HG03457 (cell line): ENCODE results near the gene MCCC1.
"Not testable (repeated sequence)": the region's sequence is repeated elsewhere in the genome, so short reads cannot be mapped to it uniquely, and the experiment has no call there.

Experiments used
- ATAC-seq: cut with Tn5 transposase; IDR thresholded peaks from one replicate; pipeline ENCODE4 v1.9.1; 2021; ENCODE audit warnings: moderate number of reproducible peaks; ENCODE audit not compliant: unreplicated experiment

The MCCC1 gene

DNA sequence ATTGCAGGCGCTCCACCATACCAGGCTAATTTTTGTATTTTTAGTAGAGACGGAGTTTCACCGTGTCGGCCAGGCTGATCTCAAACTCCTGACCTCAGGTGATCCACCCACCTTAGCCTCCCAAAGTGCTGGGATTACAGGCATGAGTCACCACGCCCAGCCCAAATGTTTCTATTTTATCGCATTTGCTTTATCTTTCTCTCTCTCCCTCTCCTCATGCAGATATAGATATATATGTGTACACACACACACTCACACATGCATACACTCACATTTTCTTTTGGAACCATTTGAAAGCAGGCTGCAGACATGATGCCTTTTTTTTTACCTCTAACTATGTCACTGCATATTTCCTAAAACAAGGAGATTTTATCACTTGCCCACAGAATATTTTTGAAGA lies 7.3 kb upstream of the MCCC1 start:
- no peak for ATAC-seq

DNA sequence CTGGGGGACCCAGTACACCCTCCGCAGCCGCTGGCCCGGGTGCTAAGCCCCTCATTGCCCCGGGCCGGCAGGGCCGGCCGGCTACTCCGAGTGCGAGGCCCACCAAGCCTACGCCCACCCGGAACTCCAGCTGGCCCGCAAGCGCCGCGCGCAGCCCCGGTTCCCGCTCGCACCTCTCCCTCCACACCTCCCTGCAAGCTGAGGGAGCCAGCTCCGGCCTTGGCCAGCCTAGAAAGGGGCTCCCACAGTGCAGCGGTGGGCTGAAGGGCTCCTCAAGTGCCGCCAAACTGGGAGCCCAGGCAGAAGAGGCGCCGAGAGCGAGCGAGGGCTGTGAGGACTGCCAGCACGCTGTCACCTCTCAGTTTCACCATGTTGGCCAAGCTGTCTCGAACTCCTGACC lies 4.7 kb upstream of the MCCC1 start:
- ATAC-seq, result not testable (repeated sequence)

DNA sequence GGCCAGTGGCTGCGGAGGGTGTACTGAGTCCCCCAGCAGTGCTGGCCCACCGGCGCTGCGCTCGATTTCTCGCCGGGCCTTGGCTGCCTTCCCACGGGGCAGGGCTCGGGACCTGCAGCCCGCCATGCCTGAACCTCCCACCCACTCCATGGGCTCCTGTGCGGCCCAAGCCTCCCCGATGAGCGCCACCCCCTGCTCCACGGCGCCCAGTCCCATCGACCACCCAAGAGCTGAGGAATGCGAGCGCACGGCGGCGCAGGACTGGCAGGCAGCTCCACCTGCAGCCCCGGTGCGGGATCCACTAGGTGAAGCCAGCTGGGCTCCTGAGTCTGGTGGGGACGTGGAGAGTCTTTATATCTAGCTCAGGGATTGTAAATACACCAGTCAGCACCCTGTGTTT lies 1.7 kb upstream of the MCCC1 start:
- not testable (repeated sequence) for ATAC-seq

DNA sequence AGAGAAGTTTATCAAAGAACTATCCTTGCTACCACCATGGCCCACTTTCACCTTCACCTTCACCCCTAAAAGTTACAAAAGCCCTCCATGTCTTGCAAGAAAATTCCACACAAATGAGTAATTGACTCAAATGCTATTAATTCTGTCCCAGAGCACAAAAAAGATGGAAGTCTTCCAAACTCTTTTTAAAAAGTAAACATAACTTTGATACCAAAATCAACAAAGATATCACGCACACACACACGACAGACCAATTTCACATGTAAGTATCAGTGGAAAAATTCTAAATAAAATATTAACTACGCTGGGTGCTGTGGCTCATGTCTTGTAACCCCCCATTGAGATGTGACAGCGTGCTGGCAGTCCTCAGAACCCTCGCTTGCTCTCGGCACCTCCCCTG lies 1.1 kb upstream of the MCCC1 start:
- ATAC-seq, result no peak

DNA sequence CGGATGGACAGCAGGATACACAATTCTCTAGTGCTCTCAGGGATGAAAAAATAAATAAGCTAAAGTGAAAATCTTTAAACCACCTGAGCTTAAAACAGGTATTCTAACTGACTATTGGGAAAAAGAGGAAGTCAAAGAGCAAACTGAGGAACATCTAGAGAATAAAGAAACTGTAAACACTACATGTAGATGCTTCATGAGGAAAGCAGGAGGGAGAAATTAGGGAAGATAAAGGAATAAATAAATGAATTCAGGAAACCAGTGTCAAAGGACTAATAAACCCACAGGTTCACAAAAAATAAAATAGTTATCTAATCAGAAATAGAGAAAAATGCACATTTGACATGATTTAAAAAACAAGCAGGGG lies 525 bp upstream of the MCCC1 start:
- ATAC-seq, result no peak

DNA sequence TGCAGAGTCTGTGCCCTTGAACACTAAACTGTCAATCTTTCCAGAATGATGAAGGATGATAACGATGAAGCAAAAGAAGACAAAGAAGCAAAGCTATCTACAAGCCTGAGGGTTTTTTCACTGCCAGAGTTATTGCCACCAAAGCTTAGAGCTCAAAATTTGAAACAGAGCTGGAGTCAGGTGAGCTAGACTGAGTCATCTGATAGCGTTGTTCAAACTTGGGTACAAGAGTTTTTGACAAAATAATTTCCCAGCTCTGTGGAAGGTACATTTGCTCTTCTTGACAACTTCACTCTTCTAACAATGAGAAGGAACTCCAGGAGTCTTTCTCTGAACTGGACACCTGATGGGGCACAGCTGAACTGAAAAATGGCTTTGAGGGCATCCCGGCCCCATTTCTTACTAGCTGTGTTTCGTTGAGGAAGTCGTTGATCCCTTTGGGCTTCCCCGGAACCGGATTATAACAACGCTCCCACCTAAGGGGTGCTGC lies 715 bp downstream of the MCCC1 start:
- ATAC-seq, result no peak

DNA sequence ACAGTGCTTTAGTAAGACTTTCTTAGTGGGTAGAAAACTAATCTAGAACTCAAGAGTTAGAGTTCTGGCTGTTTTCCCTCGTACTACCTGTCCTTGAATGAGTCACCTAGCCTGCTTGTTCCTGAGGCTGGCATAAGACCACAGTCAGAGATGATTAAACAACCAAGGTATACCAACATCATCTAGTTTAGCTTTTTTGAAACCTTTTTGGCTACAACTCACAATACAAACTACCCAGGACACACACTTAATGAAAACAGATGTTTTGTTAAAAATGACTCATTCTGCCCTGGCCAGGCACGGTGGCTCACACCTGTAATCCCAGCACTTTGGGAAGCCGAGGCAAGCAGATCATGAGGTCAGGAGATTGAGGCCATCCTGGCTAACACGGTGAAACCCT lies 4.6 kb downstream of the MCCC1 start:
- ATAC-seq, result no peak

DNA sequence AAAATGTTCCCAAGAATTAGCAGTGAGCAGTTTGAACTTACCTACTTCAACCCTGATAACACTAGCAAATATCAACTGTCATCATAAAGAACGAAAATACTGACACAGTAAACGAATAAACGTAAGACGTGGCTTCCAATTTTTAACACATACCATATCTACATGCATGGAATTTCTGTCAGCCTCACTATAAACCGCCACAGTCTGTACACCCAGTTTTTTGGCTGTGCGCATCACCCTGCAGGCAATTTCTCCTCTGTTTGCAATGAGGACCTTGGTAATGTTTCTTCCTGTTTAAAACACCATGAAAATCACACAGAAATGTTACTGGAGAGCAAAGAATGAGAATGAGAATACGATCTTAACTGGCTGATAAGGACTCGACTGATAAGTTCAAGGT lies 7.0 kb downstream of the MCCC1 start:
- ATAC-seq, result no peak

DNA sequence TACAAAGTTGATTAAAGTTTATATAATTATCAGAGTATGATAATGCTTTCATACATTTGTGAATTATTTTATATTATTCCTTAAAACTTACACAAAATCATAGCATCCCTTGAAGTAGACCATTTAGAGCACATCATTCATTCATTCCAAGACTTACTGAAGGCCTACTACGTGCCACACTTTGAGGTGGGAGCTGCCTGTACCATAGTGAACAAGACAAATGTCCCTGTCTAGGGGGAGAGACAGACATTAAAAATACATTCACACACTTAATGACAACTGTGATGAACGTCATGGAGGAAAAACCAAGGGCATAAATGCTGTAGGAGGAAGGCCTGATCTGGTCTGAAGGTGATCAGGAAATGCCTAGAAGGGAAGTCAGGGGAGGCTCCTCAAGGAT lies 12.1 kb downstream of the MCCC1 start:
- no peak for ATAC-seq

DNA sequence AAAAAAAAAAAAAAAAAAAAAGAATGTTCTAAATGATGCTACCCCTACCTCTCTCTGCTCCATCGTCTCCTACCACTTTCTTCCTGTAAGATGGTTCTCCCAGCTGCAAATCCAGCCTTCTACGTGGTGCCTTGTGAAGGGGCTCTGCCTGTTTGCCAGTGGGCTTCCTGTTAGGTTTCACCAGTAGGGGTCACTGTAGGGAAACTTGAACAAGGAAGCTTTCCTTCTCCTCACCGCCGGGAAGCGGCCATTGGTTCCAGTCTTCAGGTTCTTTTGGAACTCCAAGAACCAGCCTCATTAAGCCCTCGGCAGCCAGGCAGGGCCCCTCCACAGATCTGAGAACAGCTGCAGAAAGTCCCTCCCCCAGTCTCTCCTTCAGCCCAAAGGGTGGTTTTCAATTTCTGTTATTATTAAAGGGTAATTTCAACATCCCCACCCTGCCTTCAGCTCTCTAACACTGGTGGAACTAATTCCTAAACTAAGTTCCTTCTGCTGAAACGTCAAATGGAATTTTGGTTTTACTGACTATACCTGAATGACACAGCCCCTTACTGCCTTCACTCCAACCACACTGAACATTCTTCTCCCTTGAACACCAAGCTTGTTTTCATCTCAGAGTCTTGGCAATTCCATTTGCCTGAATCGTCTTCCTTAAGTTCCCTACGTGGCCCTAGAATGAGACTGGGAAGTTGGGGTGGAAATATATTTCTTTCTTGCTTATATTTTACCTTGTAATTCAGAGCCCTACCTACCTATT lies 13.5 kb downstream of the MCCC1 start:
- ATAC-seq, result no peak

DNA sequence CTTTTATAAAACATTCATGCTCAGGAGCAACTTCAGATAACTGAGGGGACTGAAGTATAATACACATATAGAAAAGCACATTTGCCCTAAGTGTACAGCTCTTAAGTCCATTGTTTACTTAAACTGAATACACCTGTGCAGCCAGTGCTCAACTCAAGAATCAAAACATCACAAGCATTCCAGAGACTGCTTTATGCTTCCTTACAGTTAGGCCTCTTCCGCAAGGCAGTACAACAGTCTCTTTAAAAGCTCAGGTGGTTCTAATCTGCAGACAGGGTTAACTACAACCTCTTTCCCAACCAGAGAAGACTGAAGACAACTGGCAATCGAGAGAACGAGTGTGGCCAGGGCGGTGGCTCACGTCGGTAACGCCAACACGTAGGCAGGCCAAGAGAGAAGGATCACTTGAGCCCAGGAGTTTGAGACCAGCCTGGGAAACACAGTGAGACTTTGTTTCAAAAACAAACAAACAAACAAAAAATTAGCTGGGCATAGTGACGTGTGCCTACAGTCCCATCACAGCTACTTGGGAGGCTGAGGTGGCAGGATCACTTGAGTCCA lies 16.9 kb downstream of the MCCC1 start:
- no peak for ATAC-seq

DNA sequence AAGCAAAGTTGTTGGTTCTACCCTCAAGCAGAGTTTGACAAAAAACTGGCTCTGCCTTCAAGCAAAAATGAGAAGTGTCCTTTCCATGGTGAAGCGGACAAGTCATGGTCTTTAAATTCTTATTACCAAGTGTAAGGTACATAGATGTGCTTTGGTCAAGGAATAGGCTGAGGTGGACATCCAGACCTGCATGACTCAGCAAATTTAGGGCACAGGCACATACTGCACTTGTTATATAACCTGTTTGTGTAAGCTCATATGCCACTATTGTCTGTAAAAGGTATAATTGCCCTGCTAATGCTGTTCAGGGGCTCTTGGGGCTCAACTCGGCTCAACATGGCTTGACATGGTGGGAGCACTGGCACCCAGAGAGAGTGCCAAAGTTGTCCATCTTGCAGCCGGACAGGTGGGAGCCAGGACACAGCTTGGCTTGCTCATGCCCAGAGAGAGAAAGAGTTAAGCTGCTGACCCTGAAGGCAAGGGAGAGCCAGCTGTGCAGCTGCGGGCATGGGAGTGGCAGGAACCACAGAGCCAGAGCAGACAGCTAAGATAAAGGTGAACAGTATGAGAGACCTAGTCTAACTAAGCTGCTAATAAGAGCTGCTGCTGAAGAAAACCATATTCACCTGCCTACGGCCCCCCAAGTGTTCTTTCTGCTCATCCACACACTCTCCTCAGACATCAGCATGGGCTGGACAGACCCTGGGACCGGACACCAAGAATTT lies 17.7 kb downstream of the MCCC1 start:
- no peak for ATAC-seq

DNA sequence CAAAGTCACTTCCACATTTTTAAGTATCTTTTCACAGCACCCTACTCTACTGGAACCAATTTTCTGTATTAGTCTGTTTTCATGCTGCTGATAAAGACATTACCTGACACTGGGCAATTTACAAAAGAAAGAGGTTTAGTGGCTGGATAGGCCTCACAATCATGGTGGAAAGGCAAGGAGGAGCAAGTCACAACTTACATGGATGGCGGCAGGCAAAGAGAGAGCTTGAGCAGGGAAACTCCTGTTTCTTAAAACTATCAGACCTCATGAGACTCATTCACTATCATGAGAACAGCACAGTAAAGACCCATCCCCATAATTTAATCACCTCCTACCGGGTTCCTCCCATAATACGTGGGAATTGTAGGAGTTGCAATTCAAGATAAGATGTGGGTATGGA lies 18.7 kb downstream of the MCCC1 start:
- ATAC-seq, result no peak

DNA sequence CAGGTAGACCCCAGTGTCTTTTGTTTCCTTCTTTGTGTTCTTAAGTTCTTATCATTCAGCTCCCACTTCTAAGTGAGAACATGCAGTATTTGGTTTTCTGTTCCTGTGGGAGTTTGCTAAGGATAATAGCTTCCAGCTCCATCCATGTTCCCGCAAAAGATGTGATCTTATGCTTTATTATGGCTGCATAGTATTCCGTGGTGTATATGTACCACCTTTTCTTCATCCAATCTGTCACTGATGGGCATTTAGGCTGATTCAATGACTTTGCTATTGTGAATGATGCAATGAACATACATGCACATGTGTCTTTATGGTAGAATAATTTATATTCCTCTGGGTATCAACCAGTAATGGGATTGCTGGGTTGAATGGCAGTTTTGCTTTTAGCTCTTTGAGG lies 24.4 kb downstream of the MCCC1 start:
- no peak for ATAC-seq

DNA sequence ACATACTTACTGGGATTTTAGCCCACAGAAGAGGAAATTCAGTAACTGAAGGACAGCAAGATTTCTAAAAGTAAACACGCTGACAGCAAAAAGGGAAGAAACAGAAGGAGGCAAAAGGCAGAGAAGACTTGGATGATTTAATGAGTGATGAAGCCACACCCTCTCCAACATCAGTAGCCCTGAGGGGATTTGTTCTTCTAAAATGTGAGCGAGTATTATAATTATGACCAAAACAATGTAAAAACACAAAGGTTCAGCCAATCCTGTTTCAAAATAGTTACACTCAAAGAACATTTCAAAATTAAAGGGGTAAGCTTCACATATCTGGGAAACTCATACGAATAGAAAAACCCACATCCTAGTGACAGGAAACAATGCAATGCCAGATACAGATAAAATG lies 25.0 kb downstream of the MCCC1 start:
- ATAC-seq, result no peak

DNA sequence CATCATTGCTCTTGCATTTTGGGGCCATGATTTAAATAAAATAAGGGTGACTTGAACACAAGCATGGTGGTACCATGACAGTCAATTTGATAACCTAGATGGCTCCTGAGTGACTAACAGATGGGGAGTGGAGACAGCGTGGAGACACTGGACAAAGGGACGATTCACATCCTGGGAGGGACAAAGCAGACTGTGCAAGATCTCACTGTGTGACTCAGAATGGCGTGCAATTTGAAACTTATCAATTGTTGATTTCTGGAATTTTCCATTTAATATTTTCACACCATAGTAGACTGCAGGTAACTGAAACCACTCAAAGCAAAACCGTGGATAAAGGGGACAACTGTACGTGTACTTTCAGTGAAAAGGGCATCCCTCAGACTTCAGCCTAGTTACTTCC lies 25.5 kb downstream of the MCCC1 start:
- no peak for ATAC-seq

DNA sequence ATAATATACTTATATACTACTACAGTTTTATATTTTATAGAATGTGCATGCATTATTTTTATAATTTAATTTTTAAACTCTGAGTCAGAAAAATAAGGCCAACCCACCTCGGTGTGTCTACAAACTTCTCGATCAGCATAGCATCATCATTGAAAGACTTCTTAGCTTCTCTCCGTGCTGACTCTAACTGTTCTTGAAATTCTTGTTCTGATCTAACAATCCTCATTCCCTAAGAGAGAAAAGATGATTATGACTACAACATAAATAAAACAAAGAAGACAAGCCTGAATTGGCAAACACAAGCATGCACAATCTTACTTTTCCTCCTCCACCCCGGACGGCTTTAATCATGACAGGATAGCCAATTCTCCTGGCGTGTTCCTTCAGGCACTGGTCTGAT lies 28.4 kb downstream of the MCCC1 start:
- ATAC-seq, result no peak

DNA sequence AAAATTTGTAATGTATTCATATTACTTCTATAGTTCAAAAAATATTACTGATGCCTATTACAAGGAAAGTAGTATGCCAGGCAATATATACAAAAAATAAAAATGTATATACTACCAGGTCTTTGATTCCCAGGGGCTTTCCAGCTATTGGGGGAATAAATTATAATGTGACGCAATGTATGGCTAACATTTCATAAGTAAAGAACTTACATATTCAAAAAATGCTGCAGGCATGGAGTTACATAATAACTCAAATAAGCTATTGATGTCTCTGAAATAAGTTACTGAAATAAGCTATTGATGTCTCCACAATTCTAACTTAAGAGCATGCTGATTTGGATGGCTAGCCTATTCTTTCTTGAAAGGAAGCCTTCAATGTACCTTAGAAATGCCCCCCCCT lies 30.2 kb downstream of the MCCC1 start:
- no peak for ATAC-seq

DNA sequence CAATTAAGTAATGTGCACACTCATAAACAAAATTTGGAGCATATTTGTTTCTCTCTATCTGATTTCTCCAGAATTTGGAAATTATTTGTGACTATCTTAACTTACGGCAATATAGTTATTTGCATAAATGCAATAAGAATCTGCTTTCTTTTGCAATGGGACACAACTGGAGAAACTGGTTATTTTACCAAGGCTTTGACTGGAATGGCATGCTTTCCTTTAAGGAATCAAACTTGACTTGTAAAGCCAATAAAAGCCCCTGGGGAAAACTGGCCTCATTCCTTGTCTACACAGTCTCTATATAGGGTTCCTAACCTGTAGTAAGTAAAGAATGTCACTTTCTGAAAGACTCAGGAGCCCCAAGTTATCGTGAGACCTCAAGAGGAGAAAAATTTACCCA lies 32.4 kb downstream of the MCCC1 start:
- not testable (repeated sequence) for ATAC-seq

DNA sequence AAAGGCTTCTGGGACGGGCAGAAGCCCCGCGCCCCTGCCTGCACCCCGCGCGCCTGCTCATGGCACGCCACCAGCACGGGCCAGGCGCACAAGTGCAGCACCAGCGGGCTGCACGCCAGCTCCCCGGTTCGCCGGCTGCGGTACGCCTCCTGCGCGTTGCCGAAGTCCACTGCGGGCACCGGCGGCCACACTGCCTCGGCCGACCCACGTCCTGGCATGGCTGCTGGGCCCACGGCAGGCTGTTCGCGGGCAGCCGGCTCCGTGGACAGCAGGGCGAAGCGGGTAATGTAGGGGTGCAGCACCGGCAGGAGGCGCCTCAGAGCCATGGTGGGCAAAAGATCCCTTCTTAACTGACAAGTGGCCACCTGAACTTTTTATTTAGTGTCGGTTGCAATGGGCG lies 34.8 kb downstream of the MCCC1 start:
- no peak for ATAC-seq

DNA sequence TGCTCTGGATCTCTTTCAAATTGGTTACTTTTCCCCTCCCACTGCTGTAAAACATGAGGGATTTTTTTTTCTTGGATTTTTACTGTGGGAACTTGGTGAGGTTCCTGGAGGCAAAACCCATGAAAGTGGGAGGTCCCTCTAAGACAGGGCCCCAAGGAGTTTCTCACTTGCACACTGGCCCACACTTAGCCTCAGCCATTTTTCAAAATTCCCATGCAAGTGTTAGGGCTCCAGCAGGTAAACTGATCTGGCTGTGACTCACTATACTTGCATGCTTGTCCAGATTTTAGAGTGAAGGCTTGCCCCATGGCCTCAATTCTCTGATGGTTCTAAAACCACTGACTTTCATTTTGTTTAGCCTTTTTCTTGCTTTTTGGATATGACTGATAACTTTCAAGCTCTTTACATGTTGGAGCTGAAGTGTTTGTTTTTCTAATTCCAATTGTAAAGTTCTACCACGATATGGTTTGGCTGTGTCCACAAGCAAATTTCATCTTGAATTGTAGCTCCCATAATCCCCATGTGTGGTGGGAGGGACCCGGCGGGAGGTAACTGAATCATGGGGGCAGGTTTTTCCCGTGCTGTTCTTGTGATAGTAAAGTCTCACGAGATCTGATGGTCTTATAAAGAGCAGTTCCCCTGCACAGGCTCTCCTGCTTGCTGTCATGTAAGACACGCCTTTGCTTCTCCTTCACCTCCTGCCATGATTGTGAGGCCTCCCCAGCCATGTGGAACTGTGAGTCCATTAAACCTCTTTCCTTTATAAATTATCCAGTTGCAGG lies 37.7 kb downstream of the MCCC1 start:
- ATAC-seq, result no peak

DNA sequence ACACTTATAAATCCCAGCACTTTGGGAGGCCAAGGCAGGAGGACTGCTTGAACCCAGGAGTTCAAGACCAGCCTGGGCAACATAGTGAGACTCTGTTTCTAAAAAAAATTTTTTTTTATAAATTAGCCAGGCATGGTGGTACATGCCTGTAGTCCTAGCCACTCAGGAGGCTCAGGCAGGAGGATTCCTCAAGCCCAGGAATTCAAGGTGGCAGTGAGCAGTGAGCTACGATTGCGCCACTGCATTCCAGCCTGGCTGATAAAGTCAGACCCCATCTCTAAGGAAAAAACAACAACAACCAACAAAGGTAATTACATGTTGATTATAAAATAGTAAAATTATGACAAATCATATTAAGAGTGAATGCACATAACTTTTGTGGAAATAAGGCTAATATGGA lies 40.9 kb downstream of the MCCC1 start:
- no peak for ATAC-seq
